ENCODE data around the gene FGGY.

The FGGY gene

GRCh38 chr1:59415881-59416280 lies 119.0 kb downstream of the FGGY start:
- Histone ChIP-seq H3K9me3 (ENCODE audit: low read depth, low read length) (no peaks in the 10 kb centered on the region), H3K4me3 (no peak overlapping the region), H3K27ac (no peak overlapping the region), H3K9ac (ENCODE audit: insufficient read length) (no peak overlapping the region), H3K36me3 (ENCODE audit: insufficient read depth, low read length) (no peaks in the 10 kb centered on the region)
- no peak for TF ChIP-seq FOXP2 (optimal IDR thresholded peaks at IDR 0.05; ENCODE audit: control extremely low read depth, extremely low read length, insufficient read depth)
- no peak for TF ChIP-seq EZH2 (IDR thresholded peaks at IDR 0.05)
- TF ChIP-seq POLR2AphosphoS5 (IDR thresholded peaks at IDR 0.05; ENCODE audit: borderline replicate concordance, low read depth, low read length), result no peak
- DNase-seq (ENCODE audit: low read depth, low spot score), result no peak

GRCh38 chr1:59417406-59417805 lies 120.5 kb downstream of the FGGY start:
- TF ChIP-seq POLR2AphosphoS5 (IDR thresholded peaks at IDR 0.05; ENCODE audit: borderline replicate concordance, low read depth, low read length), result no peak
- no peak for TF ChIP-seq FOXP2 (optimal IDR thresholded peaks at IDR 0.05; ENCODE audit: control extremely low read depth, extremely low read length, insufficient read depth)
- TF ChIP-seq EZH2 (IDR thresholded peaks at IDR 0.05), result no peak
- Histone ChIP-seq H3K4me3 (no peak overlapping the region), H3K27ac (no peak overlapping the region)

GRCh38 chr1:59418363-59419144 lies 121.7 kb downstream of the FGGY start:
- no peak for DNase-seq (ENCODE audit: low read depth, low spot score)
- no peak overlapping the region for H3K4me3 ChIP-seq
- no peak overlapping the region for H3K9ac ChIP-seq (ENCODE audit: insufficient read length)
- H3K9me3 ChIP-seq (ENCODE audit: low read depth, low read length), result no peaks in the 10 kb centered on the region
- H3K36me3 ChIP-seq (ENCODE audit: insufficient read depth, low read length), result no peaks in the 10 kb centered on the region
- H3K27ac ChIP-seq, result no peak overlapping the region
- TF ChIP-seq POLR2AphosphoS5 (IDR thresholded peaks at IDR 0.05; ENCODE audit: borderline replicate concordance, low read depth, low read length) (no peak), EZH2 (IDR thresholded peaks at IDR 0.05) (no peak), FOXP2 (optimal IDR thresholded peaks at IDR 0.05; ENCODE audit: control extremely low read depth, extremely low read length, insufficient read depth) (no peak)

More at GRCh38 chr1:59417406-59417805, 120.5 kb downstream of the FGGY start:
- Histone ChIP-seq H3K9me3 (ENCODE audit: low read depth, low read length) (no peaks in the 10 kb centered on the region), H3K36me3 (ENCODE audit: insufficient read depth, low read length) (no peaks in the 10 kb centered on the region), H3K9ac (ENCODE audit: insufficient read length) (no peak overlapping the region)
- DNase-seq (ENCODE audit: low read depth, low spot score), result no peak

- DNase-seq (ENCODE audit: low read depth, low spot score), result no peak
- Histone ChIP-seq H3K9ac (ENCODE audit: insufficient read length) (no peak overlapping the region), H3K9me3 (ENCODE audit: low read depth, low read length) (no peaks in the 10 kb centered on the region), H3K4me3 (no peak overlapping the region), H3K36me3 (ENCODE audit: insufficient read depth, low read length) (no peaks in the 10 kb centered on the region), H3K27ac (no peak overlapping the region)
- no peak for TF ChIP-seq POLR2AphosphoS5 (IDR thresholded peaks at IDR 0.05; ENCODE audit: borderline replicate concordance, low read depth, low read length)
- no peak for TF ChIP-seq EZH2 (IDR thresholded peaks at IDR 0.05)
- no peak for TF ChIP-seq FOXP2 (optimal IDR thresholded peaks at IDR 0.05; ENCODE audit: control extremely low read depth, extremely low read length, insufficient read depth)
These were observed 122.7 kb downstream of the FGGY start for GRCh38 chr1:59419361-59420140.

GRCh38 chr1:59421232-59421920 lies 124.5 kb downstream of the FGGY start:
- Histone ChIP-seq H3K27ac (no peak overlapping the region), H3K9ac (ENCODE audit: insufficient read length) (no peak overlapping the region), H3K36me3 (ENCODE audit: insufficient read depth, low read length) (no peaks in the 10 kb centered on the region), H3K9me3 (ENCODE audit: low read depth, low read length) (no peaks in the 10 kb centered on the region), H3K4me3 (no peak overlapping the region)
- no peak for DNase-seq (ENCODE audit: low read depth, low spot score)
- TF ChIP-seq EZH2 (IDR thresholded peaks at IDR 0.05), result no peak
- no peak for TF ChIP-seq POLR2AphosphoS5 (IDR thresholded peaks at IDR 0.05; ENCODE audit: borderline replicate concordance, low read depth, low read length)
- no peak for TF ChIP-seq FOXP2 (optimal IDR thresholded peaks at IDR 0.05; ENCODE audit: control extremely low read depth, extremely low read length, insufficient read depth)

- no peak for DNase-seq (ENCODE audit: low read depth, low spot score)
- TF ChIP-seq FOXP2 (optimal IDR thresholded peaks at IDR 0.05; ENCODE audit: control extremely low read depth, extremely low read length, insufficient read depth), result no peak
- TF ChIP-seq POLR2AphosphoS5 (IDR thresholded peaks at IDR 0.05; ENCODE audit: borderline replicate concordance, low read depth, low read length), result no peak
- no peak for TF ChIP-seq EZH2 (IDR thresholded peaks at IDR 0.05)
- H3K9me3 ChIP-seq (ENCODE audit: low read depth, low read length), result no peaks in the 10 kb centered on the region
- H3K9ac ChIP-seq (ENCODE audit: insufficient read length), result no peak overlapping the region
- H3K36me3 ChIP-seq (ENCODE audit: insufficient read depth, low read length), result no peaks in the 10 kb centered on the region
- H3K27ac ChIP-seq, result no peak overlapping the region
- no peak overlapping the region for H3K4me3 ChIP-seq
These were observed 126.2 kb downstream of the FGGY start for GRCh38 chr1:59422921-59423575.

GRCh38 chr1:59427155-59427554 lies 130.3 kb downstream of the FGGY start:
- Histone ChIP-seq H3K27ac (no peak overlapping the region), H3K9me3 (ENCODE audit: low read depth, low read length) (no peaks in the 10 kb centered on the region), H3K4me3 (no peak overlapping the region), H3K36me3 (ENCODE audit: insufficient read depth, low read length) (no peaks in the 10 kb centered on the region), H3K9ac (ENCODE audit: insufficient read length) (no peak overlapping the region)
- TF ChIP-seq POLR2AphosphoS5 (IDR thresholded peaks at IDR 0.05; ENCODE audit: borderline replicate concordance, low read depth, low read length), result no peak
- TF ChIP-seq EZH2 (IDR thresholded peaks at IDR 0.05), result no peak
- no peak for TF ChIP-seq FOXP2 (optimal IDR thresholded peaks at IDR 0.05; ENCODE audit: control extremely low read depth, extremely low read length, insufficient read depth)
- no peak for DNase-seq (ENCODE audit: low read depth, low spot score)
